CD4-positive, alpha-beta T cell treated with Interleukin-17A for 1 hour (primary cell): Measurements from ENCODE around the gene NOP53.
"Not testable (repeated sequence)": the region's sequence is repeated elsewhere in the genome, so short reads cannot be mapped to it uniquely, and the experiment has no call there.

Experiments
- DNase-seq: peaks from one replicate; pipeline ENCODE4 v3.0.0-alpha.2; 2020

Gene NOP53

GRCh38 chr19:47755065-47755761, 9.9 kb downstream of the NOP53 start:
- no peak for DNase-seq

- no peak for DNase-seq
Observed at GRCh38 chr19:47755762-47756626, 10.6 kb downstream of the NOP53 start.

- DNase-seq = no peak
Observed at GRCh38 chr19:47756627-47756929, 11.2 kb downstream of the NOP53 start.

GRCh38 chr19:47756953-47757608, 11.7 kb downstream of the NOP53 start:
- DNase-seq = no peak

GRCh38 chr19:47757617-47758442, 12.5 kb downstream of the NOP53 start:
- no peak for DNase-seq

DNA sequence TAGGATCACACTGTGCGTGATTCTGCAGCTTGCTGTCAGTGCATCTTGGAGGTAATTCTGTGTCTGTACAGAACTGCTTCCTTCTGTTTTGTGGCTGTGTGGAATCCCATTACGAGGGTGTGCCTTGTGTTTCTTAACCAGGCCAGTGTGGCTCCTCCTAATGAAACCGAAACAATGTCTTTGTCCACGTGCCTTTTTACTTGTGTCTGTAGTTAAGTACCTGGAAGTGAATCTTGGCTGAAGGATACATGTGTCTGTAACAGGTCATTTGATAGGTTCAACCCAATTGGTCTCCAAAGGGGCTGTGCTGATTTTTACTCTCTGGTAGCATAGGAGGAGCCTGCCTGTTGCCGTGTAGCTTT, 13.1 kb downstream of the NOP53 start:
- DNase-seq = no peak

- DNase-seq = no peak
Observed at GRCh38 chr19:47760632-47760999, 15.3 kb downstream of the NOP53 start.

- no peak for DNase-seq
Observed at GRCh38 chr19:47761566-47761965, 16.2 kb downstream of the NOP53 start.

DNA sequence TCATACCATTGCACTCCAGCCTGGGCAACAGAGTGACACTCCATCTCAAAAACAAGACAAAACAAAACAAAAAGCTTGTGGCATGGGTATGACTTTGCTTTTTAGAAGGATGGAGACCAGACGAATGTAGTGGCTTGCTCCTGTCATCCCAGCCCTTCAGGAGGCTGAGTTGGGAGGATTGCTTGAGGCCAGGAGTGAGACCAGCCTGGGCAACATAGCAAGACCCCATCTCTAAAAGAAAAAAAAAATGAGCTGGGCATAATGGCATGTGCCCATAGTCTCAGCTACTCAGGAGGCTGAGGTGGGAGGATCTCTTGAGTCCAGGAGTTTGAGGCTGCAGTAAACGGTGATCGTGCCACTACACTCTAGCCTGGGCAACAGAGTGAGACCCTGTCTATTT, 16.8 kb downstream of the NOP53 start:
- DNase-seq = no peak

- DNase-seq = no peak
Observed at GRCh38 chr19:47762615-47763308, 17.4 kb downstream of the NOP53 start.

DNA sequence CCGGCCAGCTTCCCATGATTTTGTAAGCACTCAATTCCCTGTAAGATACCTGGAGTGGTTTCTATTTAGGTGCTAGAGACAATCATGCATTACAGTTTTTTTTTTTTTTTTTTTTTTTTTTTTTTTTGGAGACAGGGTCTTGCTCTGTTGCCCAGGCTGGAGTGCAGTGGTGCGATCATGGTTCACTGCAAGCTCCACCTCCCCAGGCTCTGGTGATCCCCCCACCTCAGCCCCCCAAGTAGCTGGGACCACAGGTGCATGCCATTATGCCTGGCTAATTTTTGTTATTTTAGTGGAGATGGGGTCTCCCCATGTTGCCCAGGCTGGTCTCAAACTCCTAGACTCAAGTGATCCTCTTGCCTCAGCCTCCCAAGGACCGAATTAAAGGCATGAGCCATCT, 19.4 kb downstream of the NOP53 start:
- DNase-seq = not testable (repeated sequence)

DNA sequence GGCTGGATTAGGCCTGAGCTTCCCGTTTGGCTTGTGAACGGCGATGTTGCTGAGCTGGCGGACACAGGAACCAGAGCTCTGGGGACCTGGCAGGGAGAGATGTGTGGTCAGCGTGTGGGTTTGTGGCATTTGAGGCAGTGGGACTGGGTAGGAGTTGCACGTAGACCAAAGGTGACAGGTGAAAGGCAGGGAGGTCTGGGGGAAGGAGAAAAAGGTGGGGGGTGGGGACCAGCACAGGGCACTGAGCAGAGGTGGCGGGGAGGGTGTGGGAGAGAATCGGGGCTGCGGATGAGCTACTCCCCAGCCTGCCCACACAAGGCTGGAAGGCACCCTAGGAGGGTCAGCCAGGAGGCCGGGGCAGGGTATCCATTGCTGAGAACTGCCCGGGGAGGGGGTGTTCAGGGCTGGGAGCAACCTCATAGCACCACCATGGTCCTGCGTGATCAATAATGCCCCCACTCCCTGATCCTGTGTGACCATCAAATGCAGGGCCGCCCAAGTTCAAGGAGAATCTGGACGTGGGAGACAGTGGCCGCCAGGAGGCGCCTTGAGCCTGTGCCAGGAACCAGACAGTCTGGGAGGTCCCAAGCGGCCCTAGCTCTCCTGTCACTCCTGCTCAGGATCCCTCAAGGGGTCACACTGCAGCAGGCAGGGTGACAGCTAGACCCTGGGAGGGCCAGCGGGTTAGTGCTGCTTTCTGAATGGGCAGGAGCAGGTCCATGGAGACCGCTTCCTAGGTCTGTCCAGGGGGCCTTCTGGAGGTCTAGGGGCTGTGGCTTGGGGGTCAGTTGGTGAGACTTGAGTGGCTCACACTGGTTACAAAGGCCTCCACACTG, 20.4 kb downstream of the NOP53 start:
- peak; percentile 49 for DNase-seq

DNA sequence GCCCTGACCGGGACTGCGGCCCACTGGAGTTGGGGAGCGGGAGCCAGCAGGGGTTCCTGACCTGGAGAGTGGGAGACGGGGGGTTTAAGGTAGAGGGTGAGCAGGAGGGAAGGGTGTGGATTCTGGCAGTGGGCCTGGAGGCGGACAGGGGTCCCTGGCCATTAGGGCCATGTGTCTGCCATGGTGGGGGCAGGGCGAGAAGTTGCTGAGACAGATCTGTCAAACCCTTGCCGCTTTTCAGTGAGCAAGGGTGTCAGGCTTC, 20.9 kb downstream of the NOP53 start:
- no peak for DNase-seq

DNA sequence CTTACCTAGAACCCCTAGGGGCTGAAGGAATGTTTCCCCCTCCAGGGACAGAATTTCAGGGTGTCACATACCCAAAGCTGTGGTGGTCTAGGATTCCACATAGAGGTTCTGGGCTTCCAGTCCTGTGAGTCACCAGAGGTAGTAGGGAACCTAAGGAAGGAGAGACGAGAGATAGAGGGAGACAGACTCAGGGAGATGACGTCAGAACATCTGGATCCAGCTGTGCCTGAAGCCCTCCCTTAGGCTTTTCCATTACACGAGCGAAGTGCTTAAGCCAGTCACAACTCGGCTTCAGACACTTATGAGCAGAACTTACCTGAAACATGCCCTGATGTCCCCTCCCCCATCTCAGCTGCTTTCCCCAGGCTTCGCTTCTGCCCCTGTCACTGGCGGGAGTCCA, 21.3 kb downstream of the NOP53 start:
- DNase-seq = no peak

DNA sequence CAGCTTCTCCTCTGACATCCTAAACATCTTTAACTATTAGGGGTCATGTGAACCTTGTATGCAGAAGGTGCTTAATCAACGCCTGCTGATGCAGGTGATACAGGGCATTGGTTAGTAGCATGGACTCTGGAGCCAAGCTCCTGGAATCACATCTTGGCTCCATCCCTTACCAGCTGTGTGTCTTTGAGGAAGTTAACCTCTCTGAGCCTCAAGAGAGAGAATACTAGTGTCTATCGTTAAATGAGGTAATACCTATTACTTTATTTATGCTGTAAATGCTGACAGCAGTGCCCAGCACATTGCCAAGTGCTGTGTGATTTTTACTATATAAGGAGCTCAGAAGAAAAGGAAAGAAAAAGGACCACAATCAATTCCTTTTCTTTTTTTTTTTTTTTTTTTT, 22.0 kb downstream of the NOP53 start:
- DNase-seq = no peak

DNA sequence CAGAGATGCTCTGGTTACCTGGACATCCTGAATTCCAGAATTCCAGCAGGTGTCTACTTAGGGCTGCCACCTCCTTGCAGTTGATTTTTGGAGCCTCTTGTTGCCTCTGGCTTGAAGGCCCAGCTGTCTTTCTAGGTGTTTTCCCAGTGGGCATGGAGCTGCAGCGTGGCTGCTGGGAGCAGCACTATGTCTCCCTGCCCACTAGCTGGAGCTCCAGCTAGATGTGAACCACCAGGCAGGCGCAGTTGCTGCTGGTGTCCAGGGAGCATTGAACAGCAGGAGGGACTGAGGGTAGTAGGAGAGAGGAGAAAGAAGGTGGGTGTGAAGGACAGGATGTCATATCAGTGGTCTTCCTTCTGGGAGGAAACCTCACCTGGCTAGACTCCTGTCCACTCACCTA, 23.3 kb downstream of the NOP53 start:
- DNase-seq = no peak

GRCh38 chr19:47769534-47769933, 24.2 kb downstream of the NOP53 start:
- no peak for DNase-seq

DNA sequence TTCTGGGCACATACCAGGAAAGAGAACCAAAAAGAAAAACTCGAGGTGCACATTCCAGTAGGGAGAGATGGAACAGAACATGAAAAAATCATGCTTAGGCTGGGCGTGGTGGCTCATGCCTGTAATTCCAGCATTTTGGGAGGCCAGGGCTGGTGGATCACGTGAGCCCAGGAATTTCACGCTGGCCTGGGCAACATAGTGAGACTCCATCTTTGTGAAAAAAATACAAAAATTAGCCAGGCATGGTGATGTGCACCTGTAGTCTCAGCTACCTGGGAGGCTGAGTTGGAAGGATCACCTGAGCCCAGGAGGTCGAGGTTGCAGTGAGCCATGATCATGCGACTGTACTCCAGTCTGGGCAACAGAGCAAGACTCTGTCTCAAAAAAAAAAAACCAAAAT, 25.9 kb downstream of the NOP53 start:
- DNase-seq = not testable (repeated sequence)

DNA sequence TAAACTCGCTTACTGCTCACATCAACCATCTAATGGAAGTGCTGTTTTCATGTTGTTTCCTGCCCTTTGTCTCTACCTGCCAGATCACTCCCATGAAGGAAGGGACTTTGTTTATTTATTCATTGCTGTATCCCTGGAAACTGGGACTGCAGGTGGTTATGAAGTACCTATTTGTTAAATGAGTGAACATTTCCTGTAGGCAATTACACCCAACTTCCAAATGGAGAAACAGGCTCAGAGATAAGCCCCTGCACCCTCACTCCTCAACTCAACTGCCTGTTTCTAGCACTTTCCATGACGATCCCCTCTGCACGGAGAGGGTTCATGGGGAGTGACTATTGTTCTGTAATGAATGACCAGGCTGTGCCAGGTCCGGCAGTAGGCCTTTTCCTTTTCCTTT, 31.2 kb downstream of the NOP53 start:
- DNase-seq = no peak

DNA sequence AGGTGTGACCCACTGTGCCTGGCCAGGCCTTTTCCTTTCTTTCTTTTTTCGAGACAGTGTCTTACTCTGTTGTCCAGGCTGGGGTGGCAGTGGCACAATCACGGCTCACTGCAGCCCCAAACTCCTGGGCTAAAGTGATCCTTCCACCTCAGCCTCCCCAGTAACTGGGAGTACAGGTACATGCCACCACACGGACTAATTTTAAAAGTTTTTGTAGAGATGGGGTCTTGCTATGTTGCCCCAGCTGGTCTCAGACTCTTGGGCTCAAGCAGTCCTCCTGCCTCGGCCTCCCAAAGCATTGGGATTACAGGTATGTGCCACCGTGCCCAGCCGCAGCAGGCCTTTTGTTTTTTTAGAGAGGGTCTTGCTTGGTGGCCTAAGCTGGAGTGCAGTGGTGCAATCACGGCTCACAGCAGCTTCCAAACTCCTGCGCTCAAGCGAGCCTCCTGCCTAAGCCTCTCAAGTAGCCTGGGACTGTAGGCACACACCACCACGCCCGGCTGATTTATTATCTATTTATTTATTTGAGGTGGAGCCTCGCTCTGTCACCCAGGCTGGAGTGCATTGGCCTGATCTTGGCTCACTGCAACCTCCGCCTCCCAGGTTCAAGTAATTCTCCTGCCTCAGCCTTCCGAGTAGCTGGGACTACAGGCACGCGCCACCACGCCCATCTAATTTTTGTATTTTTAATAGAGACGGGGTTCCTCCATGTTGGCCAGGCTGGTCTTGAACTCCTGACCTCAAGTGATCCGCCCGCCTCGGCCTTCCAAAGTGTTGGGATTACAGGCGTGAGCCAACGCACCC, 32.1 kb downstream of the NOP53 start:
- not testable (repeated sequence) for DNase-seq
